Activated CD4-positive, alpha-beta T cell treated with anti-CD3 and anti-CD28 coated beads, Interleukin-2, amount 50 U/mL, for 16 hours (primary cell): ENCODE data around the gene EARS2.
"Not testable (repeated sequence)": the region's sequence is repeated elsewhere in the genome, so short reads cannot be mapped to it uniquely, and the experiment has no call there.

Experiments
- DNase-seq: peaks from one replicate; pipeline ENCODE4 v3.0.0-alpha.2; 2020

EARS2 gene

GRCh38 chr16:23523876-23524385 lies 33.2 kb downstream of the EARS2 start:
- DNase-seq = no peak

DNA sequence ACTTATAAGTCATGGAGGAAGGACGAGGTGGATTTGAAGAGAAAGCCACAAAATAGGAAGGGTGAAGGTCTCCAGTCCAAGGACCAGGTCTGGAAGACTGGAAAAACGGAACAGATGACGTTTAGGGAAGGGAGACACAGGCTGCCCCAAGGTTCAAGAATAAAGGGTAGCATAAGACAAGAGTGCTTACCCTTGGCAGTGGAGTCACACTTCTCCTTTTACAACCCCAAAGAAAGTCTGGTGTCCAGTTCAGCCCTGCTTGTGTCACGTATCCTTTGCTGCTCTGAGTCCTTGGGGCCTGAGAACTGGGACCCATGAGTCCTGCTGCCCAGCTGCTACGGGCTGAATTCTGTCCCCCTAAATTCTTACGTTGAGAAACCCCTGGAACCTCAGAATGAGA lies 33.8 kb downstream of the EARS2 start:
- no peak for DNase-seq

GRCh38 chr16:23521965-23522364 lies 35.2 kb downstream of the EARS2 start:
- no peak for DNase-seq

- no peak for DNase-seq
These were observed 36.0 kb downstream of the EARS2 start for GRCh38 chr16:23521037-23521743.

- no peak for DNase-seq
These were observed 36.6 kb downstream of the EARS2 start for GRCh38 chr16:23520500-23520899.

DNA sequence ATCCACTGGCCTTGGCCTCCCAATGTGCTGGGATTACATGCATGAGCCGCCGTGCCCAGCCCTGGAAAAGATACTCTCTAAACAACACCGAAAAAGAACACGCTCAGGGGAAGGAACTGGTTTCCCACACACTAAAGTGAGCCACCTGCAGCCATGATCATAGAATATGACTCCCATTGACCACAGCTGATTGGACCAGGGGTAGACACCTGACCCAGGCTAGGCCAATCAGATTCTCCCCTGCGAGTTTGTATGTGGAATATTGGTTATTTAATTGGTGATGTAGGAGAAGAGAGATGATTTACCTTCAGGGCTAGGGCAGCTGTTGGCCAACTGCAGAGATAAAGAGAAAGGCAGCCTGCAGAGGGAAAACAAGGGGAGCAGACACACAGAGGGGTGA lies 37.9 kb downstream of the EARS2 start:
- DNase-seq = no peak

DNA sequence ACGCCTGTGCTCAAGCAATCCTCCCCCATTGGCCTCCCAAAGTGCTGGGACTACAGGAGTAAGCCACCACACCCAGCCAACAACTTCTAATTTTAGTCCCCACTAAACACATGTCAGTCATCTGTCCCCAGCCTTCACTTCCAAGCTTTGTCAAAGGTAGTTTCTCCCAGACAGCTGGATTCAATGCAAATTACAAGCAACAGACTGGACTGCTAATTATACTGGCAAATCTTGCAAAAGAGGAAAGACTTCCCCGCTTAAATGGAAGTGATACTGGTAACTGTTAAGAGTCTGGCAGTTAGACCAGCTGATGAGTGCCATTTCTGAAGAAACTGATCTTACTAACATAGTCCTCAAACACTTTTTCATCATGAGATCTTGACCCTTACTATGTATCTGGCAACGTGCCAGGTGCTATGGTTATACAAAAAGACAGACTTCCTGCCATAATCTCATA lies 38.7 kb downstream of the EARS2 start:
- DNase-seq = no peak

GRCh38 chr16:23516366-23517137 lies 40.6 kb downstream of the EARS2 start:
- no peak for DNase-seq

- no peak for DNase-seq
These were observed 41.3 kb downstream of the EARS2 start for GRCh38 chr16:23515881-23516280.

DNA sequence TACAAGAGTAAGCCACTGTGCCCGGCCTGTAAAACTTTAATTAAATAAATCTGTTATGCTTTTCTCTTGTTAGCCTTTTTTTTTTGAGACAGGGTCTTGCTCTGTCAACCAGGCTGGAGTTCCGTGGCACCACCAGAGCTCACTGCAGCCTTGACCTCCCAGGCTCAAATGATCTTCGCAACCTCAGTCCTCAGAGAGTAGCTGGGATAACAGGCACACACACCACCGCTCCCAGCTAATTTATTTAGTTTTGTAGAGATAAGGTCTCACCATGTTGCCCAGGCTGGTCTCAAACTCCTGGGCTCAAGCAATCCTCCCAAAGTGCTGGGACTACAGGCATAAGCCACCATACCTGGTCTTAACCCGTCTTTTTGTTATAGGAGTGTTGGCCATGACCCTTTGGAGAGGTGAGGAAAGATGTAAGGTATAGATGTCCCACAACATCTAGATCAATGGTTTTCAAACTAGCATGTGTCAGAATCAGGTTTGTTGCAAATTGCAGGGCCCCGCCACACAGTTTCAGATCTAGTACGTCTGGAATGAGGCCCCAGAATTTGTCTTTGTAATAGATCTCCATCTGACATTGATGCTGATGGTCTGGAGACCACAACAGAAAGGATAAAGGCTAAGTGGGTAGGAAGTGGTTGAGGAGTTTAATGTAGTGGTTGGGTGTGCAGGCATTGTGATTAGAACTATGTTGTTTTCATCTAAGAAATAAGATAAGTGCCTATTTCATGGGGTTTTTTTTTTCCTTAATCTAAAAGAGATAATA lies 42.6 kb downstream of the EARS2 start:
- DNase-seq = peak; percentile 55

GRCh38 chr16:23512168-23512695 lies 44.9 kb downstream of the EARS2 start:
- DNase-seq = no peak

DNA sequence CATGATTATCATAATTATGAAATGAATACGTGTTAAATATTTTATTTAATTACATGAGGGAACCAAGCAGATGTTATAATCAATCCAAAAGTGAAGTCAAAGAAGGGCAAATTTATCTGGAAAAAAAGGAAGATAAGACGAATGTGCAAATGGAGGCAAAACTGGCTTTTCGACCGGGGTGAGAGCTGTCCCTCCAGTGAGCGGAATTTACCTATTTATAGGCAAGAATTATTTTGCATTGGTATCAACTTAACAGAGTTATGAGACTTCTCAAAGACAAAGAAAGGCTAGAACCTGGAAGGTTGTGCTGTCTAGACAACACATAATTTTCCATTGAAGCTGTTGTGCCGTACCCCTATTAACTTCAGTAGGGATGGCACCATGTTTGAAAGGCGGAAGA lies 45.4 kb downstream of the EARS2 start:
- no peak for DNase-seq

- not testable (repeated sequence) for DNase-seq
These were observed 46.3 kb downstream of the EARS2 start for GRCh38 chr16:23510915-23511270.

DNA sequence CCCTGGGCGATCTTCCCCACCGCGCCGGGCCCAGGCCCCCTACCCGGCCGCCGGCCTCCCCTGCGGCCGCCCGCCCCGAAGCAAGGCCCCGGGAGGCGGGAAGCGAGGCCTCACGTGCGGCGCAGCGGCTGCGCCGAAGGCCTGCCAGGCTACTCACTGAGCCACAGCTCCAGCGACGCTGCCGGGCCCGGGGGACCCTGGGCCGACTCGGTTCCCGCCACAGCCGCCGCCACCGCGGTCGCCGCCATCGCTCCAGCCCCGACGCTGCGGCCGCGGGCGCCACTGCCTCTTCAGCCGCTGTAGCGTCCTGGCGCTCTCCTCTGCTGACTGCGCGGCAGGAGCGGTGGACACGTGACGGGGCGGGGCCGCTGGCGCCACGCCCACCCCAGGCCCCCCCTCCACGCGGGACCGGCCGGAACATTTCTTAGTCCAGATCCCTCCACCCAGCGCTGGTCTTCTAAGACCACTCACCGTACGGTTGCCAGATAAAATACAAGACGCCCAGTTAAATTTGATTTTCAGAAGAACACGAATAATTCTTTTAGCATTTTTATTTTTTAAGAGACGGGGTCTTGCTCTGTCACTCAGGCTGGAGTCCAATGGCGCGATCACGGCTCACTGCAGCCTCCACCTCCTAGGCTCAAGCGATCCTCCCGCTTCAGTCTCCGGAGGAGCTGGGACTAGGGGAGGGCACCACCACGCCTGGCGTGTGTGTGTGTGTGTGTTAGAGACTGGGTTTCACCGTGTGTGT lies 46.8 kb downstream of the EARS2 start, which contains the start of gene GGA2:
Gene GGA2 (minus strand): TSS at position 331 of the 751 bp plus-strand sequence. CDS start 83 bp downstream, at position 248.
- DNase-seq = peak; percentile 73

GRCh38 chr16:23509782-23510163 lies 47.4 kb downstream of the EARS2 start:
- peak; percentile 29 for DNase-seq

DNA sequence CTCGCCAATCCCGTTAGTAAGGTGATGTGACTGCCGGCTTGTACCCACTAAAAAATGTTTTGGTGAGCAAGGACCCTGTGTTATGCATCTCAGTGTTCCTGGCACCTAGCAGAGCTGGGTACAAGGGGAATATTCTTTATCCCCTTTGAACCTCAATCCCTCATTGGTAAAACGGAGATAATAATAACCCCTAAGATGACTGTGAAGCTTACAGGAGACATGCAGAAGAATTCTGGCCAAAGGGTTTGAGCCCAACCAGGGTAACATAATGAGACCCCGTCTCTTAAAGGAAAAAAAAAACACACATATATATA lies 47.8 kb downstream of the EARS2 start:
- DNase-seq = no peak

- DNase-seq = no peak
These were observed 48.3 kb downstream of the EARS2 start for GRCh38 chr16:23508589-23509440.

DNA sequence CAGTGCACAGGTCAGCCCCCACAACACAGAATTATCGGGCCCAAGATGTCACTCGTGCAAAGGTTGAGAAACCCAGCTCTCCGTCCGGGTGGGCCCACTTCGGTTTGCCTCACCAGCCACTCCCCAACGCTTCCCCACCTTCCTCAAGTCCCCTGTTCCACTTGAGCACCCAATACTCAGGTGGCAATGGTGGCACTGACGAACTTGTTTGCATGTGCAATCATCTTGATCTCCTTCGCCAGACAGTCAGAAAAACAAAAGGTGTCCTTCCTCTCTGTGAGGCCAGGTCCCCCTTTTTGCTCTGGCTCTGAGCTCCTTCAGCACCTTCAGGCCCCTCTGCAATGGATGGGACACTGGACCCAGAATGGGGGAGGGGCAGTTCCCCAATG lies 50.5 kb downstream of the EARS2 start:
- no peak for DNase-seq

- no peak for DNase-seq
These were observed 51.2 kb downstream of the EARS2 start for GRCh38 chr16:23505671-23506605.

GRCh38 chr16:23505180-23505665 lies 51.9 kb downstream of the EARS2 start:
- no peak for DNase-seq
